ENCODE data around the gene SLC9A3.
A peak's percentile ranks its signal among the peaks of the same experiment; 100 is the strongest.

Gene SLC9A3

GRCh38 chr5:538271-538771, 14.1 kb upstream of the SLC9A3 start:
- DNase-seq, result no peak

- DNase-seq, result no peak
Measured at GRCh38 chr5:537621-538071, 13.4 kb upstream of the SLC9A3 start.

- DNase-seq, result no peak
Measured at GRCh38 chr5:537098-537497, 12.8 kb upstream of the SLC9A3 start.

GRCh38 chr5:535846-536698, 11.8 kb upstream of the SLC9A3 start:
- no peak for DNase-seq

GRCh38 chr5:534743-535671, 10.8 kb upstream of the SLC9A3 start:
- DNase-seq, result no peak

GRCh38 chr5:533955-534742, 9.9 kb upstream of the SLC9A3 start:
- no peak for DNase-seq

- no peak for DNase-seq
Measured at GRCh38 chr5:533243-533954, 9.2 kb upstream of the SLC9A3 start.

- DNase-seq, result no peak
Measured at GRCh38 chr5:532521-533242, 8.4 kb upstream of the SLC9A3 start.

- DNase-seq, result no peak
Measured at GRCh38 chr5:531749-532315, 7.6 kb upstream of the SLC9A3 start.

GRCh38 chr5:531101-531748, 7.0 kb upstream of the SLC9A3 start:
- no peak for DNase-seq

- DNase-seq, result peak; percentile 12
Measured at GRCh38 chr5:530001-530955, 6.0 kb upstream of the SLC9A3 start.

GRCh38 chr5:528629-529511, 4.6 kb upstream of the SLC9A3 start:
- DNase-seq, result no peak

- no peak for DNase-seq
Measured at GRCh38 chr5:527646-528628, 3.7 kb upstream of the SLC9A3 start.

GRCh38 chr5:526456-527088, 2.3 kb upstream of the SLC9A3 start:
- DNase-seq, result no peak

- DNase-seq, result no peak
Measured at GRCh38 chr5:525916-526315, 1.7 kb upstream of the SLC9A3 start.

All from midbrain (tissue), 1 donor.